IPS DF 6.9 (cell line): ENCODE measurements around the gene EVC.

ENCODE experiments used
- DNase-seq: peaks from one replicate; pipeline ENCODE4 v3.0.0-alpha.2; 2013; ENCODE audit warnings: low read depth, low spot score
- H3K27ac ChIP-seq: one replicate; pipeline ENCODE4 v1.5.1; 2013; ENCODE audit warnings: low read length, control low read depth
- H3K27me3 ChIP-seq: 2 replicates; pipeline ENCODE4 v1.6.1; 2013; ENCODE audit warnings: mild to moderate bottlenecking, low read length; ENCODE audit not compliant: control insufficient read depth, insufficient read depth
- H3K36me3 ChIP-seq: 2 replicates; pipeline ENCODE4 v1.6.1; 2013; ENCODE audit warnings: low read length; ENCODE audit not compliant: control insufficient read depth, insufficient read depth
- H3K4me1 ChIP-seq: 2 replicates; pipeline ENCODE4 v1.6.1; 2013; ENCODE audit warnings: low read length; ENCODE audit not compliant: control insufficient read depth, insufficient read depth
- H3K4me3 ChIP-seq: 2 replicates; pipeline ENCODE4 v1.5.1; 2013; ENCODE audit warnings: mild to moderate bottlenecking, low read length
- H3K9me3 ChIP-seq: 2 replicates; pipeline ENCODE4 v1.6.1; 2013; ENCODE audit warnings: low read length, inconsistent platforms; ENCODE audit not compliant: control insufficient read depth, insufficient read depth
- WGBS: extraction: QIAGEN DNeasy Blood & Tissue Kit; methylation state at CpG from one replicate; pipeline ENCODE4 v1.1.7; 2013; ENCODE audit warnings: mixed read lengths, missing lambda C conversion rate; ENCODE audit not compliant: insufficient read length, insufficient coverage; 5-methylcytosine and 5-hydroxymethylcytosine counted together

The EVC gene

GRCh38 chr4:5784960-5785611 is 74.1 kb downstream of the EVC start:
- Histone ChIP-seq H3K4me1 (no peaks in the 10 kb centered on the region; the same call in 1 of the 2 replicates), H3K9me3 (no peaks in the 10 kb centered on the region), H3K27me3 (no peaks in the 10 kb centered on the region), H3K27ac (no peak overlapping the region), H3K36me3 (0 out of 2 replicates have a peak, but pooled peaks cover 3% of the 10 kb centered on the region), H3K4me3 (no peak overlapping the region)
- no CpG with 5 or more reads among the region's 9 CpGs for WGBS
- DNase-seq: no peak

GRCh38 chr4:5785806-5786680 is 75.0 kb downstream of the EVC start:
- no peak for DNase-seq
- Histone ChIP-seq H3K4me1 (no peaks in the 10 kb centered on the region; the same call in 1 of the 2 replicates), H3K27me3 (no peaks in the 10 kb centered on the region), H3K36me3 (0 out of 2 replicates have a peak, but pooled peaks cover 3% of the 10 kb centered on the region), H3K4me3 (no peak overlapping the region), H3K9me3 (no peaks in the 10 kb centered on the region), H3K27ac (no peak overlapping the region)
- WGBS: no CpG with 5 or more reads among the region's 9 CpGs

DNA sequence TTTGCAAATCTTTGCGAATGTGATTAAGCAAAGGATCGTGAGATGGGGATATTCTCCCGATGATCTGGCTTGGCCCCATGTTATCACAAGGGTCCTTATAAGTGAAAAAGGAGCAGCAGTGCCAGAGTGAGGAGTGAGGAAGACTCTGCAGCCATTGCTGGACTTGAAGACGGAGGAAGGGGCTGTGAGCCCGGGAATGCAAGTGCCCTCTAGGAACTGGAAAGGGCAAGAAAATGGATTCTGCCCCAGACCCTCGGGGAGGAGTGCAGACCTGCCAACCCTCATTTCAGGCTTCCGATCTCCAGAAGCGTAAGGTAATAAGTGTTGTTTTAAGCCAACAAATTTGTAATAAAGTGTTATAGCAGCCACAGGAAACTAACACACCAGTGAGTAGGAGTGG is 76.3 kb downstream of the EVC start:
- no peak for DNase-seq
- no peaks in the 10 kb centered on the region for H3K9me3 ChIP-seq
- H3K27me3 ChIP-seq: no peaks in the 10 kb centered on the region
- 0 out of 2 replicates have a peak, but pooled peaks cover 3% of the 10 kb centered on the region for H3K36me3 ChIP-seq
- H3K4me1 ChIP-seq: no peaks in the 10 kb centered on the region; the same call in 1 of the 2 replicates
- H3K27ac ChIP-seq: no peak overlapping the region
- WGBS: no CpG with 5 or more reads among the region's 8 CpGs
- H3K4me3 ChIP-seq: no peak overlapping the region

GRCh38 chr4:5788144-5788543 is 77.1 kb downstream of the EVC start:
- H3K36me3 ChIP-seq: 0 out of 2 replicates have a peak, but pooled peaks cover under 1% of the 10 kb centered on the region
- no peaks in the 10 kb centered on the region for H3K9me3 ChIP-seq
- WGBS: no CpG with 5 or more reads among the region's 2 CpGs
- DNase-seq: no peak
- no peak overlapping the region for H3K4me3 ChIP-seq
- no peaks in the 10 kb centered on the region for H3K27me3 ChIP-seq
- H3K4me1 ChIP-seq: no peaks in the 10 kb centered on the region; the same call in 1 of the 2 replicates
- H3K27ac ChIP-seq: no peak overlapping the region

DNA sequence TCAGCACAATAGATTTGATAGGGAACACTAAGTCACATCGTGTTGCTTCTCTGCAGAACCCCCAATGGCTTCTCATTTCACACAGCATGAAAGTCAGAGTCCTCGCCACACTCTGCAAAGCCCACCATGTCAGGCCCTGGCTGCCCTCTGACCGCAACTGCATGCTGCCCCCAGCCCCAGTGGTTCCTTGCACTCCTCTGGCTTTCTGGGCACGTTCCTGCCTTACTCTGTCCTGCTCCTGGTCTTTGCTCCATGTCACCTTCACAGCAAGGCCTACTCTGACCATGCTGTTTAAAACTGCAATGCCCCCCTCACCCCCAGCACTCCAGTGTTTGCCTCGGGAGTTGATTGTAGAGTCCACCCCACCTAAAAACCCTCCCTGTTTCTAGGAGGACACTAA is 78.1 kb downstream of the EVC start:
- no peak for DNase-seq
- no peaks in the 10 kb centered on the region for H3K36me3 ChIP-seq
- H3K9me3 ChIP-seq: no peaks in the 10 kb centered on the region
- no peaks in the 10 kb centered on the region; the same call in 1 of the 2 replicates for H3K4me1 ChIP-seq
- H3K27me3 ChIP-seq: no peaks in the 10 kb centered on the region
- no peak overlapping the region for H3K4me3 ChIP-seq
- no CpG with 5 or more reads among the region's 5 CpGs for WGBS
- H3K27ac ChIP-seq: no peak overlapping the region

DNA sequence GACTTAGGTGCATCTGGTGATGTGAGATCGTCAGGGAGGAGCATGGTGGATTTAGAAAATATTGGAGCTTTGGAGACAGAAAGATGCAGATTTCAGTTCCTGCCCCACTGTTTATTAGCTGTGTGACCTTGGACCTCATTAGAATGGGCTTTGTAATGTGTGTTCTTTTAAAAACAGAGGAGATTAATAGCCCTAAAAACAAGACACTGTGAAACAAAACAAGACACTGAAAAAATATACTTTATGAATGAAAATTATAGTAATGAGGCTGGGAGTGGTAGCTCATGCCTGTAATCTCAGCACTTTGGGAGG is 79.5 kb downstream of the EVC start:
- no CpG with 5 or more reads among the region's 1 CpG for WGBS
- no peak for DNase-seq
- Histone ChIP-seq H3K9me3 (no peaks in the 10 kb centered on the region), H3K4me3 (no peak overlapping the region), H3K4me1 (no peaks in the 10 kb centered on the region; the same call in 1 of the 2 replicates), H3K27me3 (no peaks in the 10 kb centered on the region), H3K27ac (no peak overlapping the region), H3K36me3 (no peaks in the 10 kb centered on the region)

- no peaks in the 10 kb centered on the region for H3K36me3 ChIP-seq
- no peaks in the 10 kb centered on the region for H3K9me3 ChIP-seq
- H3K4me1 ChIP-seq: no peaks in the 10 kb centered on the region; the same call in 1 of the 2 replicates
- H3K27me3 ChIP-seq: no peaks in the 10 kb centered on the region
- no peak for DNase-seq
- WGBS: no CpG with 5 or more reads among the region's 3 CpGs
- no peak overlapping the region for H3K27ac ChIP-seq
- H3K4me3 ChIP-seq: no peak overlapping the region
Measured at GRCh38 chr4:5791654-5792053, 80.7 kb downstream of the EVC start.

- Histone ChIP-seq H3K4me1 (no peaks in the 10 kb centered on the region; the same call in 1 of the 2 replicates), H3K4me3 (no peak overlapping the region), H3K27ac (no peak overlapping the region), H3K27me3 (no peaks in the 10 kb centered on the region), H3K9me3 (no peaks in the 10 kb centered on the region), H3K36me3 (no peaks in the 10 kb centered on the region)
- DNase-seq: no peak
- no CpG with 5 or more reads among the region's 13 CpGs for WGBS
Measured at GRCh38 chr4:5793514-5793913, 82.5 kb downstream of the EVC start.

DNA sequence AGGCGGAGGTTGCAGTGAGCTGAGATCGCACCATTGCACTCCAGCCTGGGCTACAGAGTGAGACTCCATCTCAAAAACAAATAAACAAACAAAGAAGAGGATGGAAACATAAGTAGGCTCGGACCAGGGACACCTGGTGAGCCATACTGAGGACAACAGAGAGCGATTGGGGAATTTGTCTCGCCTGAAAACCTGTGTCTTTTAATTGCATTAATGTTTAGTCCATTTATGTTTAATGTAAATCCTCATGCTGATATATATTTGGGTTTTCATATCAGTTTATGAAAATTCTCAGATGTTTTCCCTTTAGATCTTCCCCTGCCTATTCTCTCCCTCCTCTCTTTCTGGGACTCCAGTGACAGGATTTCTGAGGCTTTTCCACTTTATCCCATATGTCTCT is 84.6 kb downstream of the EVC start:
- Histone ChIP-seq H3K27ac (no peak overlapping the region), H3K4me3 (no peak overlapping the region), H3K9me3 (no peaks in the 10 kb centered on the region), H3K36me3 (no peaks in the 10 kb centered on the region), H3K27me3 (no peaks in the 10 kb centered on the region), H3K4me1 (no peaks in the 10 kb centered on the region)
- DNase-seq: no peak
- WGBS: no CpG with 5 or more reads among the region's 5 CpGs

DNA sequence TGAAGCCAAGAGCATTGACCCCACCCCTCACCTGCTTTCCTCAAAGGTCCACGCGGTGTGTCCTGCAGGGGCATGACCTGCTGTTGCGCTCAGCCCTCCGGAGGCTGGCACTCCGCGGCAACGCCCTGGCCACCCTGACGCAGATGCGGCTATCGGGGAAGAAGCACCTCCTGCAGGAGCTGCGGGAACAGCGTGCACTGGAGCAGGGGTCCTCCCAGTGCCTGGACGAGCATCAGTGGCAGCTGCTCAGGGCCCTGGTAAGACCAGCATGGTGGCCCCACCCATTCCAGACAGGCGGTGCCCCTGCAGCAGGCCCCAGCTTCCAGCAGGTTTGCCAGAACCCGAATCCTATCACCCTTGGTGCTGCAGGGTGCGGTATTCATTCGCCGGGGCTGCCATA is 86.0 kb downstream of the EVC start:
- no CpG with 5 or more reads among the region's 18 CpGs for WGBS
- Histone ChIP-seq H3K4me3 (no peak overlapping the region), H3K36me3 (no peaks in the 10 kb centered on the region), H3K9me3 (no peaks in the 10 kb centered on the region), H3K4me1 (no peaks in the 10 kb centered on the region), H3K27me3 (no peaks in the 10 kb centered on the region), H3K27ac (no peak overlapping the region)
- no peak for DNase-seq
